ENCODE results near the gene MEGF6. TPM values are rescaled to one million over a fixed set of nuclear protein-coding genes. Genes with fewer than 3 reads are reported as not detected.
"Not testable (repeated sequence)": the region's sequence is repeated elsewhere in the genome, so short reads cannot be mapped to it uniquely, and the experiment has no call there.

MEGF6 gene
- total RNA-seq, 1 experiment from 2014 or later: 8.1 TPM

- in situ Hi-C loops (cut with HindIII; ENCODE audit: low sequenced_read_pairs): no loop called here
- DNase-seq (ENCODE audit: low spot score): no peak
Observed at GRCh38 chr1:3631320-3632260, 20.3 kb upstream of the MEGF6 start.

GRCh38 chr1:3630914-3631313 lies 19.6 kb upstream of the MEGF6 start:
- in situ Hi-C loops (cut with HindIII; ENCODE audit: low sequenced_read_pairs): no loop called here
- DNase-seq (ENCODE audit: low spot score): peak; percentile 27

- in situ Hi-C loops (cut with HindIII; ENCODE audit: low sequenced_read_pairs): no loop called here
- no peak for DNase-seq (ENCODE audit: low spot score)
Observed at GRCh38 chr1:3630161-3630611, 18.9 kb upstream of the MEGF6 start.

DNA sequence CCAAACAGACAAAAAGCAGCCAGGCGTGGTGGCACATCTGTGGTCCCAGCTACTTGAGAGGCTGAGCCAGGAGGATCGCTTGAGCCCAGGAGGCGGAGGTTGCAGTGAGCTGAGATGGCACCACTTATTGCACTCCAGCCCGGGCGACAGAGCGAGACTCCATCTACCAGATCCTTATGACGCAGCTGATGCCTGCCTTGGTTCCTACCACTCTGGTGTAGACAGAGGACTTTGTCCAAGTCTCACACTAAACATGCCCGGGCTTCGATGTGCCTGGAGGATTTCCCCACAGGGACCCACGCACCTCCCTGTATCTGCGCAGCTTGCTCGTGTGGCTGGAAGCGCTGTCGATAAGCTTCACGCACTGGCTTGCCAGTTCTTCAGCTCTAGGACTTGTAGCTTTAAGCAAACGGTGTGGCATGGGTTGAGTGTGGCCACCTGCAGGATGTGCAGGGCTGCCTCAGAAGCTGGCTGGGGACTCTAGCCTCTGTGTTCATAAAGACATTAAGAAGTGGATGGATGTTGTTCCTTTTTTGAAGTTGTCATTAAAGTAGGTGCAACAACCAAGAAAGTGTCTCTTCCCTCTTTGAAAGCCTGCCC lies 18.4 kb upstream of the MEGF6 start:
- no peak for DNase-seq (ENCODE audit: low spot score)
- in situ Hi-C loops (cut with HindIII; ENCODE audit: low sequenced_read_pairs): loop anchor here (5.0 kb wide), 1 partner anchor 92 kb away; no protein-coding TSS in a partner anchor

- in situ Hi-C loops (cut with HindIII; ENCODE audit: low sequenced_read_pairs): loop anchor here (5.0 kb wide), 1 partner anchor 91 kb away; no protein-coding TSS in a partner anchor
- no peak for DNase-seq (ENCODE audit: low spot score)
Observed at GRCh38 chr1:3628445-3628844, 17.1 kb upstream of the MEGF6 start.

- no peak for DNase-seq (ENCODE audit: low spot score)
- in situ Hi-C loops (cut with HindIII; ENCODE audit: low sequenced_read_pairs): loop anchor here (5.0 kb wide), 1 partner anchor 90 kb away; no protein-coding TSS in a partner anchor
Observed at GRCh38 chr1:3627515-3628253, 16.4 kb upstream of the MEGF6 start.

- no peak for DNase-seq (ENCODE audit: low spot score)
- in situ Hi-C loops (cut with HindIII; ENCODE audit: low sequenced_read_pairs): loop anchor here (5.0 kb wide), 1 partner anchor 89 kb away; no protein-coding TSS in a partner anchor
Observed at GRCh38 chr1:3626025-3626424, 14.7 kb upstream of the MEGF6 start.

DNA sequence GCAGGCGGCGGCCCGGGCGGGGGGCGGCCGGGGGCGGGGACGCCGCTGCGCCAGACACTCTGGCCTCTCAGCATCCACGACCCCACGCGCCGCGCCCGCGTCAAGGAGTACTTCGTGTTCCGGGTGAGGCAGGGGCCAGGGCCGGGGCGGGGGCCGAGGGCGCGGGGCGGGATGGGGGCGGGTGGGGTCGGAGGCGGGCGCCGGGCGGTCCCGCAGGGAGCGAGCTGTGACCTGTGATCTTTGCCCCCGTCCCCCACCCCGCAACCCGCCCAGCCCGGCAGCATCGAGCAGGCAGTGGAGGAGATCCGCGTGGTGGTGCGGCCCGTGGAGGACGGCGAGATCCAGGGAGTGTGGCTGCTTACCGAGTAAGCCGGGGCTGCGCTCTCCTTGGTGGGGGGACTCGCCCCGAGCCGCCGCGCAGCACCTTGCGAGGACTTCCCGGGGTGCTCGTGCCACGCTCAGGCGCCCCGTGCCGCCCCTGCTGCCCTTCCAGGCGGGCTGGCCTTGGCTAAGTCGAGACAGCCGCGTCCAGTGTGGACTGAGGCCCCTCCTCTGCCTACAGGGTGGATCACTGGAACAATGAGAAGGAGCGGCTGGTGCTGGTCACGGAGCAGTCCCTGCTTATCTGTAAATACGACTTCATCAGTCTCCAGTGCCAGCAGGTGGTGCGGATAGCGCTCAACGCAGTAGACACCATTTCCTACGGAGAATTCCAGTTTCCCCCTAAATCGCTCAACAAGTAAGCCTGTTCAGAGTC lies 14.0 kb upstream of the MEGF6 start:
- in situ Hi-C loops (cut with HindIII; ENCODE audit: low sequenced_read_pairs): loop anchor here (5.0 kb wide), 1 partner anchor 88 kb away; no protein-coding TSS in a partner anchor
- no peak for DNase-seq (ENCODE audit: low spot score)

GRCh38 chr1:3624200-3625136 lies 13.2 kb upstream of the MEGF6 start, which contains the start of gene TPRG1L:
Gene TPRG1L (plus strand): TSS chr1:3625015. CDS start chr1:3625073, 58 bp downstream.
- peak; percentile 97 for DNase-seq (ENCODE audit: low spot score)
- in situ Hi-C loops (cut with HindIII; ENCODE audit: low sequenced_read_pairs): loop anchor here (5.0 kb wide), 1 partner anchor 87 kb away; no protein-coding TSS in a partner anchor

DNA sequence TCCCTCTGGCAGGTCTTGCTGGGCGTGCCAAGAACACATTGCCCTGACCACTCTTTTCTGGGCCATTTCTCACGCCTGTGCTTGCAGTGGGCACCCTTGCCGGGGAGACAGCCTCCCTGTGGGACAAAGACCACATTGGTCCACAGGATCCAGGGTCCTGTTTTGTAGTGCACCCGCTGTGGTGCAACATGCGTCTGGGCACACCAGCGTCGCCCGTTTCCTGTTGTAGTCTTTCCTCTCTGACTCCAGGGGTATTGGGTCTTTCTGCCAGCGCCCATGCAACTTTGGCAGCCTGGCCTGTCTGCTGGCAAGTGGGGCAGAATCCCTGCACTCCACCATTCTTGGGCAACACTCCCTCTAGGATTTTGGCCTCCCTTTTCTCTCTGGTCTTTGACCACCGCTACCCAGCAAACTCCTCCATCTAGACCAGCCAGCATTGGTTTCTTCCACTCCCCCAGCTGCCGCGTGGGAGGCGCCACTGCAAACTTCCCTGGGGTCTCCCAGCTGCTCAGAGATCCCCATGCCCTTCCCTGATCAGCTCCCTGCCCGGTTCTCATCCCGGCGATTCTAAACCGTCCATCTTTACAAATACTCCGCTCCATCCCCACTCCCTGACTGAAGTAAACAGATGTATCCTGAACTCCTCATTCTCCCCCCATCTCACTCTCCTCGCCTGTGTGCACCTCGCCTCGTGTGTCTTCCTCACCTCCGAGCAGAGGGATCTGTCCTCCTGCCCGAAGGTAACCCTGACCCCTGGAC lies 12.3 kb upstream of the MEGF6 start:
- in situ Hi-C loops (cut with HindIII; ENCODE audit: low sequenced_read_pairs): no loop called here
- DNase-seq (ENCODE audit: low spot score): no peak

- in situ Hi-C loops (cut with HindIII; ENCODE audit: low sequenced_read_pairs); DNase-seq (ENCODE audit: low spot score): not testable (repeated sequence)
Observed at GRCh38 chr1:3622102-3622501, 10.8 kb upstream of the MEGF6 start.

DNA sequence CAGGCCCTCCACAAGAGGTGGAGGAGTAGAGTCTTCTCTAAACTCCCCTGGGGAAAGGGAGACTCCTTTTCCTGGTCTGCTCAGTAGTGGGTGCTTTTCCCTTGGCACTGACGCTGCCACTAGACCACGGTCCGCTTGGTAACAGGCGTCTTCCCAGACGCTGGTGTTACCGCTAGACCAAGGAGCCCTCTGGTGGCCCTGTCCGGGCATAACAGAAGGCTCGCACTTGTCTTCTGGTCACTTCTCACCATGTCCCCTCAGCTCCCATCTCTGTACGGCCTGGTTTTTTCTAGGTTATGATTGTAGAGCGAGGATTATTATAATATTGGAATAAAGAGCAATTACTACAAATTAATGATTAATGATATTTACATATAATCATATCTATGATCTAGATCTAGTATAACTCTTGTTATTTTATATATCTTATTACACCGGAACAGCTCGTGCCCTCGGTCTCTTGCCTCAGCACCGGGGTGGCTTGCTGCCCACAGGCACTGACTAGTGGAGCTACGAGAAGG lies 9.9 kb upstream of the MEGF6 start:
- peak; percentile 78 for DNase-seq (ENCODE audit: low spot score)
- in situ Hi-C loops (cut with HindIII; ENCODE audit: low sequenced_read_pairs): not testable (repeated sequence)

GRCh38 chr1:3620708-3621107 lies 9.4 kb upstream of the MEGF6 start:
- in situ Hi-C loops (cut with HindIII; ENCODE audit: low sequenced_read_pairs): no loop called here
- DNase-seq (ENCODE audit: low spot score): no peak

DNA sequence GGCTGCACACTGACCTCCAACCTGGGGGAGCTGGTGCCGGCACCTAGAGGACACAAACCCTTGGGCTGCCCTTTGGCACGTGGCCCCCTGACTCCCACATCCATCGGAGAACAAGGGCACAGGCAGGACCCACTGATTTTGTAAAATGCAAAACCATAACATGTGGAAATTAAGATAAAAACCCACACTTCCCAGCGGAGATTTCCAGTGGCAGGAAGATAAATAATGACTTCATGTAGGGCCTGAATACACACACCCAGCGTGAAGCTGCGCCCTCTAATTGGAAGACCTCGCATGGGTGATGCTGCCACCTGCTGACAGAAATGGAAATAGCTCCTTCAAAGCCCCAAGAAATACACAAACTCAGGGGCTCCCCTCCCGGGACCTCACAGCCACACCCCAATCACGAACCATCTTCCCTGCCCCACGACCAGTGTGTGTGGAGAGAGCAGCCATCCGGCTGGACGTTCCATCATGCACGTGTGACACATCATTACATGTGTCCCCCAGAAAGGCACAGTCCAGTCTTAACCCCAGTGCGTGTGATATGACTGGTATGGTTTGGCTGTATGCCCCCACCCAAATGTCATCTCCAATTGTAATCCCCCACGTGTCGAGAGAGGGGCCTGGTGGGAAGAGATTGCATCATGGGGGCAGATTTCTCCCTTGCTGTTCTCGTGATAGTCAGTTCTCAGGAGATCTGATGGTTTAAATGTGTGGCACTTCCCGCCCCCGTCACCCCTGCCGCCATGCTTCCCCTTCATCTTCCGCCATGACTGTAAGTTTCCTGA lies 7.8 kb upstream of the MEGF6 start:
- in situ Hi-C loops (cut with HindIII; ENCODE audit: low sequenced_read_pairs): no loop called here
- peak; percentile 85 for DNase-seq (ENCODE audit: low spot score)

DNA sequence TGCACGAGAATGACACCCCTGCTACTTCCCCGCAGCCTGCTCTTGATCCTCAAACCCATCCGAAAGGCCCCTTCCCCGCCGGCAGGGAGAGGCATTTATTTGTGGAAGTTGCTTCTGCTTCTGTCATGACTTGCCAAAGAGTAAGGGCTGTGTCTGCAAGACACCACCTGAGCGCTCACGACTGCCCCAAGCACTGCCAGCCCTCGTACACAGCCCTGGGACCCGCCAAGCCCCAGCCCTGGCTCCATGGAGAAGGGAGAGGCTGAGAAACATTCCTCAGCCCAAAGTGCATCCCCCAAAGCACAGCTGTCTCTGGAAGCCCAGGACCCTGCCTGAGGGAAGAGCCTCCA lies 7.2 kb upstream of the MEGF6 start:
- in situ Hi-C loops (cut with HindIII; ENCODE audit: low sequenced_read_pairs): no loop called here
- DNase-seq (ENCODE audit: low spot score): no peak

DNA sequence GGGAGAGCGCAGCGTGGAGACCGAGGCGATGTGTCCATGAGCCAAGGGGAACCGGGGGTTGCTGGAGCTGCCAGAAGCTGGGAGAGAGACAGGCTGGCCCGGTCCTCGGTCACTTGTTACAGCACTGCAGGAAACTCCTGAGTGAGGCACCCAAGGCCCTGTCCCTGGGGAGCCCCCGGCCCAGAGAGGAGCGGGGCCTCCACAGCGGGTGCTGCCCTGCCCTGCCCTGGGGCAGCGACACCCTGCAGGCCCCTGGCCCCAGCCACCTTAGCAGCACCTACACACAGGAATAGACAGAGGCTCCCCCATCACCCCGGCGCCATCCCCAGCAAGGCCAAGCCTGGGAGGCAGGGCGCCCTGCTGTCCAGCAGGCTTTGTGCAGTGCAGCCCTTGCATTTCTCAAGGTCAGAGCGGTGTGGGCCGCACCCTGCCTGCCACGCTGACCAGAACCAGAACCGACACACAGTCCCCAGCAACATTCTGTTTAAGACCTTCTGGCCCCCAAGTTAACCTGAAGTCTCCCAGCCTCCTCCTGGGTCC lies 6.6 kb upstream of the MEGF6 start:
- in situ Hi-C loops (cut with HindIII; ENCODE audit: low sequenced_read_pairs): no loop called here
- no peak for DNase-seq (ENCODE audit: low spot score)
